Left ventricle myocardium inferior (tissue), 1 donor: Measurements from ENCODE around the gene TRIM8. TPM values are rescaled to one million over a fixed set of nuclear protein-coding genes. Genes with fewer than 3 reads are reported as not detected.

Experiments used
- DNase-seq: peaks from one replicate; pipeline ENCODE4 v3.0.0-alpha.2; 2020
- H3K27ac ChIP-seq: fragments of 200-600 bp; replicated peaks from 2 replicates; pipeline ENCODE4 v1.8.0; 2021
- H3K27me3 ChIP-seq: fragments of 200-600 bp; 2 replicates; pipeline ENCODE4 v1.8.0; 2021; ENCODE audit warnings: low read depth
- H3K36me3 ChIP-seq: fragments of 200-600 bp; 2 replicates; pipeline ENCODE4 v1.8.0; 2021
- H3K4me1 ChIP-seq: fragments of 200-600 bp; 2 replicates; pipeline ENCODE4 v1.8.0; 2021
- H3K4me3 ChIP-seq: fragments of 200-600 bp; 2 replicates; pipeline ENCODE4 v1.8.0; 2021; ENCODE audit warnings: mild to moderate bottlenecking, moderate library complexity
- H3K9me3 ChIP-seq: fragments of 200-600 bp; replicated peaks from 2 replicates; pipeline ENCODE4 v1.8.0; 2021
- CTCF ChIP-seq: fragments of 200-600 bp; IDR thresholded peaks from 2 replicates; pipeline ENCODE4 v1.8.0; 2021; ENCODE audit warnings: antibody characterized with exemption, mild to moderate bottlenecking, borderline replicate concordance
- intact Hi-C: fragments of 100-400 bp; cut with micrococcal nuclease; formaldehyde crosslinking; loops from one replicate; pipeline ENCODE4 v1.11.0; 2022
- total RNA-seq: library from RNA; stranded (reverse); fragmentation: NEBNext Ultra II Directional; extraction: Animal tissue kit (Norgen Biotek cat#: 25700); gene quantifications from one replicate; pipeline ENCODE4 v1.2.1, GENCODE V29; 2021
- donor health status: DM: no; HTN: yes; CAD: no; lungs with severe emphysema.

Gene TRIM8
- total RNA-seq, 1 donor from 2014 or later = 95.1 TPM

GRCh38 chr10:102656791-102657371, 12.6 kb downstream of the TRIM8 start:
- intact Hi-C loops = no loop called here
- Histone ChIP-seq H3K27me3 (no peaks in the 10 kb centered on the region), H3K27ac (peak overlapping the region; percentile 71), H3K4me1 (peaks cover 84% of the 10 kb centered on the region), H3K36me3 (peaks cover 58% of the 10 kb centered on the region), H3K4me3 (no peak overlapping the region), H3K9me3 (no peaks in the 10 kb centered on the region)
- no peak for TF ChIP-seq CTCF
- DNase-seq = no peak

- H3K36me3 ChIP-seq = peaks cover 58% of the 10 kb centered on the region
These were observed 13.2 kb downstream of the TRIM8 start for GRCh38 chr10:102657451-102657850.

DNA sequence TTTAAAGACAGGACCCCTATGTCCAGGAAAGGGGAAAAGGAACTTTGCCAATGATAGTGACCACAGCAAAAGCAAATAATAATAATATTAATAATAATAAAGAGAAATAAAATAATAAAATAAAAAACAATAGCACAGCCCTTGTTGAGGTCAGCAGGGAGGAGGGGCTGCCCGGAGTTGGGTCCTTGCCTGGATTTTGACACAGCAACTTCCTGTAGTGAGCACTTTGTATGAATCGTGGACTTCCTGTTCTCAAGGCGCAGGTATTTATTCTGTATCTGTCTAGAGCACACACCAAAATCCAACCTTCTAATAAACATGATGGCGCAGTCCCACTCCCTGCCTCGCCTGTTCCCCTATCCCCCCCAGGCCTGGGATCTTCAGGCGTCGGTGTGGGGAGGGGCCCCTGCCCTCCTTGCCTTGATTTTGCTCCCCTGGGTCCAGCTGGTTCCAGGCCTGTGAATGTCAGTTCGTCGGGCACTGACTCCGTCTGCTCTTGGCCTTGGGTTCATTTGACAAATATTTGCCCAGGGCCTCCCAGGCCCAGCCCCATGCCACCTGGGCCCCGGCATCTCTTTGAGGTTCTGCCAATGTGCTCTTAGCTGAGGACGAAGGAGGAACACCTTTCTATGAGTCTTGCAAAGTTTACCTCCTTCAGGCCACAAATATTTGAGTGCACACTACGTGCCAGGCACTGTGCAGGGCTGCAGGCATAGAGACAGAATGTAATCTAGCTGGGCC, 13.9 kb downstream of the TRIM8 start:
- Histone ChIP-seq H3K4me1 (peaks cover 72% of the 10 kb centered on the region), H3K27me3 (no peaks in the 10 kb centered on the region), H3K4me3 (no peak overlapping the region), H3K36me3 (peaks cover 53% of the 10 kb centered on the region), H3K9me3 (no peaks in the 10 kb centered on the region), H3K27ac (peak overlapping the region; percentile 71)
- no peak for TF ChIP-seq CTCF
- intact Hi-C loops = no loop called here
- no peak for DNase-seq

More at GRCh38 chr10:102657451-102657850, 13.2 kb downstream of the TRIM8 start:
- H3K27me3 ChIP-seq = no peaks in the 10 kb centered on the region
- DNase-seq = no peak
- H3K4me3 ChIP-seq = no peak overlapping the region
- TF ChIP-seq CTCF = no peak
- H3K4me1 ChIP-seq = peaks cover 79% of the 10 kb centered on the region
- intact Hi-C loops = no loop called here
- H3K27ac ChIP-seq = peak overlapping the region; percentile 71
- no peaks in the 10 kb centered on the region for H3K9me3 ChIP-seq

DNA sequence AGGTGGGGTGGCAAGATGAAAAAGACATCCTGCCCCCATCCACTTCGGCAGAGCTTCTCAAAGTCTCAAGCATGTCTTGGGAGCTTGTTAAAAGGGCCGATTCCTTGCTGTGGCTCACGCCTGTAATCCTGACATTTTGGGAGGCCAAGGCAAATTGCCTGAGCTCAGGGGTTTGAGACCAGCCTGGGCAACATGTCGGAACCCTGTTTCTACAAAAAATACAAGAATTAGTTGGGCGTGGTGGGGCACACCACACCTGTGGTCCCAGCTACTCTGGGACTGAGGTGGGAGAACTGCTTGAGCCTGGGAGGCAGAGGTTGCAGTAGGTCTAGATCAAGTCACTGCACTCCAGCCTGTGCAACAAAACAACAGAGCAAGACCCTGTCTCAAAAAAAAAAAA, 14.5 kb downstream of the TRIM8 start:
- Histone ChIP-seq H3K4me3 (no peak overlapping the region), H3K27ac (peak overlapping the region; percentile 71), H3K4me1 (peaks cover 66% of the 10 kb centered on the region), H3K9me3 (no peaks in the 10 kb centered on the region), H3K36me3 (peaks cover 47% of the 10 kb centered on the region), H3K27me3 (no peaks in the 10 kb centered on the region)
- no peak for TF ChIP-seq CTCF
- no peak for DNase-seq
- intact Hi-C loops = no loop called here

DNA sequence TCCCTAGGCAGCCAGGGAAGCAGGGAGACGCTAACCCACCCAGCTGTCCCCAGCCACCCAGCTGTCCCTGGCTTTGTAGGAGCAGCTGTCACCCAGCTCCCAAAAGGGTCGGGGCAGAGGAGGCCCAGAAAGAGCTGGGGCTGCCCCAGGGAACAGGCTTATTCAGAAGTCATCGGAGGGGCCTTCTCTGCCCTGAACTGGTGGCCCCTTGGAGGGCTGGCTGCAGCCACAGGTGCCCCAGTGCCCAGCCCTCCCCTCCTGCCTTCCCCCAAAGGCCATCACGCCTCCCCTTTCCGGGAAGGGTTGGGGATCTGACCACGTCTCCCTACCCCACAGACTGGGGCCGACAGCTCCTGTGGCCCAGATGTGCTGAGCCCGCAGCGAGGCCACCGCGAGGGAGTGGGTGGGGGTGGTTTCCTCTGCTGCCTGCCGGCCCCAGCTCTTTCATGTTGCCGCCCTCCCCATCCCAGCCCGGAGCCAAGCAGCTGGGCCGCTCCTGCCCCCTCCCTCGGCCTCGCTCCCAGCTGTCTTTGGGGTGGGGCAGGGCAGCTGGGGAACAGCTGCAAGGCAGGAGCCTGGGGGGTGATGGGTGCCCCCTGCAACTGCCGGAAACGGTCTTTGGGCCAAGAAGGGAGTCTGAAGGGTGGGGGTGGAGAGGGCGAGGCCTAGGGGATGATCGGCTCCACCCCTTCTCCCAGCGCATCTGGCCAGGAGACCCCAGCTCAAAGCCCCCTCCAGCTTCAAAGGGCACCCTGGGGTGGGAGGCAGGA, 16.8 kb downstream of the TRIM8 start:
- Histone ChIP-seq H3K9me3 (no peaks in the 10 kb centered on the region), H3K4me1 (peaks cover 50% of the 10 kb centered on the region), H3K27me3 (no peaks in the 10 kb centered on the region), H3K4me3 (peak overlapping the region; percentile 25), H3K36me3 (peaks cover 24% of the 10 kb centered on the region), H3K27ac (peak overlapping the region; percentile 63)
- DNase-seq = peak; percentile 77
- TF ChIP-seq CTCF = no peak
- intact Hi-C loops = no loop called here
